Osteoblast (primary cell): Measurements from ENCODE around the gene GRM7. TPM values are rescaled to one million over a fixed set of nuclear protein-coding genes. Genes with fewer than 3 reads are reported as not detected.

Experiments used
- DNase-seq: peaks from one replicate; pipeline ENCODE4 v3.0.0; 2011; ENCODE audit warnings: low spot score, mixed read lengths; ENCODE audit not compliant: insufficient read length; ENCODE audit errors: missing footprints
- H2AFZ ChIP-seq: 2 replicates; pipeline ENCODE4 v1.6.0; 2011; ENCODE audit warnings: mild to moderate bottlenecking, low read length
- H3K27ac ChIP-seq: 2 replicates; pipeline ENCODE4 v1.5.1; 2011; ENCODE audit warnings: mild to moderate bottlenecking, low read depth, low read length, moderate library complexity
- H3K27me3 ChIP-seq: 2 replicates; pipeline ENCODE4 v1.6.0; 2012; ENCODE audit warnings: mild to moderate bottlenecking, control low read depth, inconsistent platforms, low read length, moderate library complexity; ENCODE audit not compliant: insufficient read depth
- H3K36me3 ChIP-seq: 2 replicates; pipeline ENCODE4 v1.5.1; 2011; ENCODE audit warnings: mild to moderate bottlenecking, low read length, control low read depth, moderate library complexity; ENCODE audit not compliant: insufficient read depth
- H3K4me1 ChIP-seq: 2 replicates; pipeline ENCODE4 v1.5.1; 2011; ENCODE audit warnings: mild to moderate bottlenecking, low read length, control low read depth, moderate library complexity; ENCODE audit not compliant: insufficient read depth
- H3K4me2 ChIP-seq: 2 replicates; pipeline ENCODE4 v1.6.0; 2011; ENCODE audit warnings: mild to moderate bottlenecking, low read length; ENCODE audit not compliant: insufficient read depth
- H3K4me3 ChIP-seq: fragments of 200-600 bp; sonication (generic); 3 replicates; pipeline ENCODE4 v1.5.1; 2012; ENCODE audit warnings: mild to moderate bottlenecking, low read length, inconsistent platforms; ENCODE audit not compliant: insufficient read depth
- H3K79me2 ChIP-seq: 2 replicates; pipeline ENCODE4 v1.6.0; 2012; ENCODE audit warnings: mild to moderate bottlenecking, low read length, control low read depth, inconsistent platforms; ENCODE audit not compliant: insufficient read depth
- H3K9me3 ChIP-seq: 2 replicates; pipeline ENCODE4 v1.5.1; 2011; ENCODE audit warnings: low read depth, low read length, control low read depth
- H4K20me1 ChIP-seq: 2 replicates; pipeline ENCODE4 v1.6.0; 2012; ENCODE audit warnings: mild to moderate bottlenecking, low read length, control low read depth; ENCODE audit not compliant: insufficient read depth
- total RNA-seq: library from RNA; depleted of rRNA; stranded (reverse); fragments of >200 nt; gene quantifications from 2 replicates; pipeline ENCODE4 v1.2.3, GENCODE V29; 2012
- TF ChIP-seq, protein P1 (sequence below): IDR thresholded peaks from 2 replicates; pipeline ENCODE4 v1.5.1; 2011; ENCODE audit warnings: mild to moderate bottlenecking, low read depth, low read length, moderate library complexity; ENCODE audit errors: extremely low read depth

Gene GRM7
- total RNA-seq, 1 donor = not detected

DNA sequence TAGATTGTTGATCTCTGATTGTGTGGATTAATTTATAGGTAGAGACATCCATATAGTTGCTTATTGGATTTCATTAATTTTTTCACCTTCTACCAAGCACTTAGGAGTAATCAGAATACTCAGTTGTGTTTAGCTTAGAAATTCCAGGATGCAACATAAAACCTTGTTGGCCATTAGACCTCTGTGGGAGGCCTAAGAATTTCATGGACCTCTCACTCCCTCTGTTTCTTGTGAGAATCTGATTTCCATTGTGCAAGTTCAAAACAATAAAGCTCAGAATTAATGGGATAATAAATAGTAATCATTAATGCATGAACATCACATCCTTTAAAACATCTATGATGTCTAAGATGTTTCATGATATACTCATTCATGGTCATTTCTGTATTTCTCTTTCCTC is 332.4 kb downstream of the GRM7 start:
- Histone ChIP-seq H3K79me2 (no peaks in the 10 kb centered on the region), H3K4me1 (no peaks in the 10 kb centered on the region), H3K36me3 (no peaks in the 10 kb centered on the region), H3K9me3 (peaks cover 4% of the 10 kb centered on the region), H3K4me2 (no peak overlapping the region), H3K27me3 (no peaks in the 10 kb centered on the region), H3K4me3 (no peak overlapping the region), H2AFZ (no peak overlapping the region), H3K27ac (no peak overlapping the region), H4K20me1 (no peaks in the 10 kb centered on the region)
- no peak for DNase-seq
- TF ChIP-seq, protein P1, sequence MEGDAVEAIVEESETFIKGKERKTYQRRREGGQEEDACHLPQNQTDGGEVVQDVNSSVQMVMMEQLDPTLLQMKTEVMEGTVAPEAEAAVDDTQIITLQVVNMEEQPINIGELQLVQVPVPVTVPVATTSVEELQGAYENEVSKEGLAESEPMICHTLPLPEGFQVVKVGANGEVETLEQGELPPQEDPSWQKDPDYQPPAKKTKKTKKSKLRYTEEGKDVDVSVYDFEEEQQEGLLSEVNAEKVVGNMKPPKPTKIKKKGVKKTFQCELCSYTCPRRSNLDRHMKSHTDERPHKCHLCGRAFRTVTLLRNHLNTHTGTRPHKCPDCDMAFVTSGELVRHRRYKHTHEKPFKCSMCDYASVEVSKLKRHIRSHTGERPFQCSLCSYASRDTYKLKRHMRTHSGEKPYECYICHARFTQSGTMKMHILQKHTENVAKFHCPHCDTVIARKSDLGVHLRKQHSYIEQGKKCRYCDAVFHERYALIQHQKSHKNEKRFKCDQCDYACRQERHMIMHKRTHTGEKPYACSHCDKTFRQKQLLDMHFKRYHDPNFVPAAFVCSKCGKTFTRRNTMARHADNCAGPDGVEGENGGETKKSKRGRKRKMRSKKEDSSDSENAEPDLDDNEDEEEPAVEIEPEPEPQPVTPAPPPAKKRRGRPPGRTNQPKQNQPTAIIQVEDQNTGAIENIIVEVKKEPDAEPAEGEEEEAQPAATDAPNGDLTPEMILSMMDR = no peak

DNA sequence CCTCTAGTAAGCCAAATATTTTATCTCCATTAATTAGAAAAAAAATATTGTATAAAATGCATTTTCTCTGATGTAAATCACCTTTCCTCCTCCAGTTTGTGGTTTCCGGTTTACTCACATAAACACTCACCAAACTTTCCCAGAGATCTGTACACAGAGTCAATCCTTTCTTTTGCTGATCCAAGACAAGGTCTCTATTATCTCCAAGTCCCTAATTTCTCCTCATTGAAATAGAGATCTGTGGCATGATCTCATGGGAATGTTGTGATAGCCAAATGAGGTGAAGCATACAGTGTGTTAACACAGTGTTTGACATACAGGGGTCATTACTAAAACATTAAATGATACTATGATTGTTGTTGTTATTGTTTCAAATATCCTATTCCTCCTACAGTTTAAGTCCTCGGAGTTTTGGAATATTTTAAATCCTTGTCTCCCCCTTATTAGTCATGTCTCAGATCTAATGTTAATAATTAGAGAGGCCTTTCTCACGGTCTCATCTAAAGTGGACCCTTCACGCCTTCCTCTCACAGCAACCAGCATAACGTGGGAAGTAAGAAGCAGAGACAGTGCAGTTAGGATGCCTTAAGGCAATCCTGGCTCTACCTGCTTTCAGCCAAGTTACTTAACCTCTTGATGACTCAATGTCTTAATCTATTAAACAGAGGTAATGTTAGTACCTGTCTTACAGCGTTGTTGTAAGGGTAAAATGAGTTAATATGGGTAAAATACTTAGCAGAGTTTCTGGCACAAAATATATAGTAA is 333.3 kb downstream of the GRM7 start:
- Histone ChIP-seq H2AFZ (no peak overlapping the region), H3K27ac (no peak overlapping the region), H4K20me1 (no peaks in the 10 kb centered on the region), H3K4me3 (no peak overlapping the region), H3K79me2 (no peaks in the 10 kb centered on the region), H3K9me3 (peaks cover 2% of the 10 kb centered on the region), H3K4me2 (no peak overlapping the region), H3K36me3 (no peaks in the 10 kb centered on the region), H3K4me1 (no peaks in the 10 kb centered on the region), H3K27me3 (no peaks in the 10 kb centered on the region)
- DNase-seq = no peak
- TF ChIP-seq, protein P1 = no peak

DNA sequence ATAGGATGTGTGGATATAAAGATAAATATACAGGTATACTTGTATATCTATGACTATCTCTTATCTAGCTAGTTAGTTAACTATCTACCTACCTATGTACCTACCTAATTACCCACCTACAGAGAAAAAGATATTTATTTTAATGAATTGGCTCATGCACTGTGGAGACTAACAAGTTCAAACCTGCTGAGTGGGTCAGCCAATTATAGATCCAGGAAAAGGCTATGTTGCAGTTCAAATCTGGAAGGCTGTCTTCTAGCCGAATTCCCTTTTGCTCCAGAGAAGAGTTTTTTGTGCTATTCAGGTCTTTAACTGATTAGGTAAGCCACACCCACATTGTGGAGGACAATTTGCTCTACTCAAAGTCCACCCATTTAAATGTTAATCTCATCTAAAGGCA is 335.0 kb downstream of the GRM7 start:
- no peaks in the 10 kb centered on the region for H3K27me3 ChIP-seq
- no peaks in the 10 kb centered on the region for H3K4me1 ChIP-seq
- no peak overlapping the region for H3K4me2 ChIP-seq
- TF ChIP-seq, protein P1 = no peak
- no peak overlapping the region for H2AFZ ChIP-seq
- DNase-seq = no peak
- H3K79me2 ChIP-seq = no peaks in the 10 kb centered on the region
- H3K4me3 ChIP-seq = no peak overlapping the region
- H3K36me3 ChIP-seq = no peaks in the 10 kb centered on the region
- H3K27ac ChIP-seq = no peak overlapping the region
- no peaks in the 10 kb centered on the region for H4K20me1 ChIP-seq
- peaks cover 2% of the 10 kb centered on the region for H3K9me3 ChIP-seq

DNA sequence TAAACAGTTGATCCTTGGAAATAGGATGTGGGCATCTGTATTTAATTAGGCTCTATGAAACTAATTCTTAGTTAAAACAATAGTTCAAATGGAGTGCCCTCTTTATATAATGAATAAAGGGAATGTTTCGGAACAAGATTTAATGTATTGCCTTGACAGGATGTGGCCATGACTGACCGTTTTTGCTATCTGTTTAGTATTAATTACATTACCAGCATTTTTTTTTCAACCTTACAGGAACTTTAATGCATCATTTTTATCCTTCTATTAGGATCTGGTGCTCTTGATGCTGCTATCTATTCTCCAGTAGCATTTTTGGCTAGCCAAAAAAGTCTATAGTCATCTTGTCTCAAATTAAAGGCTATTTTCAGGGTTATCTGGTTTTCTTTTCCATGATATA is 340.9 kb downstream of the GRM7 start:
- H3K36me3 ChIP-seq = no peaks in the 10 kb centered on the region
- TF ChIP-seq, protein P1 = no peak
- H3K9me3 ChIP-seq = no peaks in the 10 kb centered on the region
- no peak overlapping the region for H3K4me2 ChIP-seq
- no peaks in the 10 kb centered on the region for H4K20me1 ChIP-seq
- H3K4me3 ChIP-seq = no peak overlapping the region
- no peaks in the 10 kb centered on the region for H3K27me3 ChIP-seq
- H3K4me1 ChIP-seq = no peaks in the 10 kb centered on the region
- H3K27ac ChIP-seq = no peak overlapping the region
- H2AFZ ChIP-seq = no peak overlapping the region
- no peaks in the 10 kb centered on the region for H3K79me2 ChIP-seq
- DNase-seq = no peak
